ENCODE measurements around the gene HYAL3. TPM values are rescaled to one million over a fixed set of nuclear protein-coding genes. Genes with fewer than 3 reads are reported as not detected.

The HYAL3 gene
- total and polyA plus RNA-seq, 10 of the 15 experiments (the other 5 are each of a cell fraction or from before 2014, with no cell fraction given), result 0.37 to 4.2 (median 2.8) TPM

DNA sequence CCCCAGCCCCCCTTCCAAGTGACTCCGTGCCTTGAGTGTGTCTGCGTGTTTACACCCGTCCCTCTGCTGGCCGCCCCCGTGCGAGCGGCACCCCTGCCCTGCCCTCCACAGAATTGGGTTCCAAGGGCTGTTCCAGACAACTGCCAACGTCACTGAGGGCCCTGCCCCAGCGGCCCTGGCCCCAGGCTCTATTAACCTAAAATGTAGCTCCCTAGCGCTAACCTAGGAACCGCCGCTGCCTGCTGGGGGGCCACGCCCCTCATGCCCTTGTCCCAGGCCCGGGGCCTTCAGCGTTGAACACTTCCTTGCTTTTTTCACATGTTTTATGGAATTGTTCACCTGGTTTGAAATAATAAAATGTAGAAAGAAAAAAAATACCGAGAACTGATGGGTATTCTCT is 40.2 kb downstream of the HYAL3 start:
- H3K9me3 ChIP-seq (replicated peaks; ENCODE audit: control insufficient read depth, insufficient read depth, low read length), result peaks cover 13% of the 10 kb centered on the region; the same call in 1 of the 3 replicates
- H3K36me3 ChIP-seq (ENCODE audit: control insufficient read depth in 2 of 2, insufficient read depth in 2 of 2, low read length in 1 of 2), result peaks cover 18 to 33% of the 10 kb centered on the region in 2 experiments; a peak in 3 of 4 replicates
- FAIRE-seq (no peak), DNase-seq (ENCODE audit: low read depth, low spot score) (no peak), ATAC-seq (no peak)
- no peak for TF ChIP-seq ZBED1 (IDR thresholded peaks at IDR 0.05; ENCODE audit: borderline replicate concordance)
- TF ChIP-seq RCOR1 (conservative IDR thresholded peaks at IDR 0.05; ENCODE audit: low read depth, low read length), result no peak
- no peak for TF ChIP-seq SMARCA5 (IDR thresholded peaks at IDR 0.05)
- TF ChIP-seq NR2C1 (IDR thresholded peaks at IDR 0.05), result no peak
- TF ChIP-seq BCL11A (IDR thresholded peaks at IDR 0.05; ENCODE audit: low read depth, low read length), result no peak
- no peak for TF ChIP-seq TARDBP (IDR thresholded peaks at IDR 0.05; ENCODE audit: borderline replicate concordance)
- no peak for TF ChIP-seq EGR1 (IDR thresholded peaks at IDR 0.05; ENCODE audit: borderline replicate concordance in 1 of 2, low read depth in 2 of 2, low read length in 2 of 2)
- TF ChIP-seq DPF2 (IDR thresholded peaks at IDR 0.05), result no peak
- no peak for TF ChIP-seq FOXM1 (IDR thresholded peaks at IDR 0.05; ENCODE audit: low read depth, low read length)
- TF ChIP-seq SREBF2 (IDR thresholded peaks at IDR 0.05; ENCODE audit: low read length), result no peak
- TF ChIP-seq SRF (IDR thresholded peaks at IDR 0.05; ENCODE audit: low read depth in 2 of 2, low read length in 2 of 2), result no peak
- no peak for TF ChIP-seq IKZF1 (conservative IDR thresholded peaks at IDR 0.05)
- TF ChIP-seq STAT1 (conservative IDR thresholded peaks at IDR 0.05), result no peak
- TF ChIP-seq, protein P1, sequence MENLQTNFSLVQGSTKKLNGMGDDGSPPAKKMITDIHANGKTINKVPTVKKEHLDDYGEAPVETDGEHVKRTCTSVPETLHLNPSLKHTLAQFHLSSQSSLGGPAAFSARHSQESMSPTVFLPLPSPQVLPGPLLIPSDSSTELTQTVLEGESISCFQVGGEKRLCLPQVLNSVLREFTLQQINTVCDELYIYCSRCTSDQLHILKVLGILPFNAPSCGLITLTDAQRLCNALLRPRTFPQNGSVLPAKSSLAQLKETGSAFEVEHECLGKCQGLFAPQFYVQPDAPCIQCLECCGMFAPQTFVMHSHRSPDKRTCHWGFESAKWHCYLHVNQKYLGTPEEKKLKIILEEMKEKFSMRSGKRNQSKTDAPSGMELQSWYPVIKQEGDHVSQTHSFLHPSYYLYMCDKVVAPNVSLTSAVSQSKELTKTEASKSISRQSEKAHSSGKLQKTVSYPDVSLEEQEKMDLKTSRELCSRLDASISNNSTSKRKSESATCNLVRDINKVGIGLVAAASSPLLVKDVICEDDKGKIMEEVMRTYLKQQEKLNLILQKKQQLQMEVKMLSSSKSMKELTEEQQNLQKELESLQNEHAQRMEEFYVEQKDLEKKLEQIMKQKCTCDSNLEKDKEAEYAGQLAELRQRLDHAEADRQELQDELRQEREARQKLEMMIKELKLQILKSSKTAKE (IDR thresholded peaks at IDR 0.05; ENCODE audit: low read depth, poor library complexity, severe bottlenecking), result no peak
- TF ChIP-seq RELB (IDR thresholded peaks at IDR 0.05; ENCODE audit: low read depth), result no peak
- no peak for TF ChIP-seq RELA (IDR thresholded peaks at IDR 0.05; ENCODE audit: borderline replicate concordance, partially characterized antibody)
- no peak for TF ChIP-seq WRNIP1 (IDR thresholded peaks at IDR 0.05; ENCODE audit: borderline replicate concordance, low read depth, low read length)
- no peak for TF ChIP-seq POLR2A (IDR thresholded peaks at IDR 0.05; ENCODE audit: low read depth, low read length)
- TF ChIP-seq SREBF1 (IDR thresholded peaks at IDR 0.05; ENCODE audit: low read length), result no peak
- TF ChIP-seq IKZF2 (IDR thresholded peaks at IDR 0.05), result no peak
- H3K4me1 ChIP-seq (ENCODE audit: control insufficient read depth, insufficient read depth, low read length), result peaks cover 14% of the 10 kb centered on the region
- ChIA-PET CTCF (interaction anchor here (5.7 to 7.9 kb wide), 2 partner anchors 12 to 33 kb away, joined by 43 to 44 read pairs; no protein-coding TSS in a partner anchor), SMC1A (ENCODE audit: uncharacterized antibody, unreplicated experiment) (interaction anchor here (2.9 kb wide), 1 partner anchor 12 kb away, joined by 10 read pairs; no protein-coding TSS in a partner anchor), RAD21 (ENCODE audit: unreplicated experiment) (interaction anchor here (0.7 to 1.9 kb wide), 3 partner anchors 11 to 32 kb away, joined by 3 to 10 read pairs (median 7); no protein-coding TSS in a partner anchor), POLR2A (interaction anchor here (0.6 to 1.7 kb wide), 5 partner anchors 11 to 276 kb away, joined by 3 to 5 read pairs (median 4); partner anchors contain the start of genes HYAL3 and NAA80)
- no peak overlapping the region for H2AFZ ChIP-seq (ENCODE audit: control insufficient read depth, low read depth, low read length)
- no peak overlapping the region for H3K27ac ChIP-seq (ENCODE audit: control insufficient read depth, insufficient read depth)
- no peaks in the 10 kb centered on the region for H3K27me3 ChIP-seq (replicated peaks in 1 of 2; ENCODE audit: control insufficient read depth in 2 of 2, insufficient read depth in 2 of 2, low read length in 1 of 2)
- no peak overlapping the region for H3K4me2 ChIP-seq (ENCODE audit: control insufficient read depth, insufficient read depth)
- H4K20me1 ChIP-seq (ENCODE audit: control insufficient read depth, insufficient read depth), result no peaks in the 10 kb centered on the region
- H3K4me3 ChIP-seq, result no peak overlapping the region
- intact Hi-C loops (cut with micrococcal nuclease; ENCODE audit: unreplicated experiment), result no loop called here
- no TSS peak for BruUV-seq (replicated peaks)
- no peak overlapping the region for H3K9ac ChIP-seq (ENCODE audit: control insufficient read depth, insufficient read depth, low read length)
- in situ Hi-C loops (cut with MboI), result no loop called here
- no peaks in the 10 kb centered on the region for H3K79me2 ChIP-seq (ENCODE audit: control insufficient read depth, insufficient read depth, low read length)
- 93% methylated on average over 16 of the region's 16 CpGs for WGBS (ENCODE audit: insufficient coverage, insufficient replicate concordance, low lambda C conversion rate, missing lambda C conversion rate)

All from GM12878 (cell line).